GM12878 (cell line): ENCODE measurements around the gene IL19. TPM values are rescaled to one million over a fixed set of nuclear protein-coding genes. Genes with fewer than 3 reads are reported as not detected.
A peak's percentile ranks its signal among the peaks of the same experiment; 100 is the strongest.

Experiments used
- ATAC-seq: fragments of 200-7000 bp; cut with Tn5 transposase; 3 replicates; pipeline ENCODE4 v1.9.1; 2020; ENCODE audit warnings: mild to moderate bottlenecking, moderate library complexity
- BruUV-seq: library from RNA; stranded (reverse); fragments of 400-500 nt; replicated peaks from 2 replicates; lab custom pipeline; 2021; lab: Mats Ljungman, UMichigan
- CTCF ChIA-PET: fragments of 300-600 bp; sonication (Branson Sonifier 250); formaldehyde crosslinking; extraction: SDS; loops from one replicate; lab custom pipeline; 2021; ENCODE audit warnings: inconsistent platforms; lab: Yijun Ruan, JAX
- POLR2A ChIA-PET: fragments of 350-600 bp; formaldehyde crosslinking; extraction: SDS; loops from one replicate; lab custom pipeline; 2021; ENCODE audit warnings: inconsistent platforms; lab: Charles Lee
- RAD21 ChIA-PET: fragments of 300-600 bp; sonication (Branson Sonifier 250); formaldehyde crosslinking; loops from one replicate; lab custom pipeline; 2023; ENCODE audit warnings: antibody characterized with exemption; ENCODE audit not compliant: unreplicated experiment; lab: Charles Lee
- SMC1A ChIA-PET: fragments of 300-600 bp; sonication (Branson Sonifier 250); formaldehyde crosslinking; loops from one replicate; lab custom pipeline; 2023; ENCODE audit not compliant: unreplicated experiment, uncharacterized antibody; lab: Charles Lee
- DNase-seq: peaks from one replicate; pipeline ENCODE4 v3.0.0-alpha.2; 2011; ENCODE audit warnings: low read depth, low spot score
- FAIRE-seq: peaks from 3 replicates; lab custom pipeline; 2011; peaks lifted over from hg19 to GRCh38; lab: Jason Lieb, UNC
- H2AFZ ChIP-seq: 2 replicates; pipeline ENCODE4 v1.6.0; 2011; ENCODE audit warnings: low read depth, low read length, control low read depth; ENCODE audit not compliant: control insufficient read depth
- H3K27ac ChIP-seq: 2 replicates; pipeline ENCODE4 v1.5.1; 2011; ENCODE audit warnings: control low read depth; ENCODE audit not compliant: control insufficient read depth, insufficient read depth
- H3K27me3 ChIP-seq, 2 experiments: replicated peaks in 1 of 2; 2 replicates each; pipeline versions ENCODE4 v1.6.0 to v1.6.1; 2011; ENCODE audit warnings: low read length in 1 of 2; ENCODE audit not compliant: control insufficient read depth in 2 of 2, insufficient read depth in 2 of 2
- H3K36me3 ChIP-seq, 2 experiments: 2 replicates each; pipeline ENCODE4 v1.5.1; 2011; ENCODE audit warnings: low read length in 1 of 2; ENCODE audit not compliant: control insufficient read depth in 2 of 2, insufficient read depth in 2 of 2
- H3K4me1 ChIP-seq: 2 replicates; pipeline ENCODE4 v1.6.1; 2011; ENCODE audit warnings: mild to moderate bottlenecking, low read length, moderate library complexity, mixed read lengths; ENCODE audit not compliant: control insufficient read depth, insufficient read depth
- H3K4me2 ChIP-seq: 2 replicates; pipeline ENCODE4 v1.6.0; 2011; ENCODE audit warnings: control low read depth; ENCODE audit not compliant: control insufficient read depth, insufficient read depth
- H3K4me3 ChIP-seq: fragments of 200-600 bp; sonication (generic); 2 replicates; pipeline ENCODE4 v1.5.1; 2016
- H3K79me2 ChIP-seq: 2 replicates; pipeline ENCODE4 v1.6.0; 2011; ENCODE audit warnings: low read length; ENCODE audit not compliant: control insufficient read depth, insufficient read depth
- H3K9ac ChIP-seq: 2 replicates; pipeline ENCODE4 v1.8.0; 2011; ENCODE audit warnings: low read length, control low read depth, mixed read lengths; ENCODE audit not compliant: control insufficient read depth, insufficient read depth
- H3K9me3 ChIP-seq: replicated peaks from 3 replicates; pipeline ENCODE4 v1.5.1; 2011; ENCODE audit warnings: mild to moderate bottlenecking, low read length; ENCODE audit not compliant: control insufficient read depth, insufficient read depth
- H4K20me1 ChIP-seq: 2 replicates; pipeline ENCODE4 v1.6.0; 2011; ENCODE audit not compliant: control insufficient read depth, insufficient read depth
- IKZF1 ChIP-seq: fragments of 450-650 bp; conservative IDR thresholded peaks from 2 replicates; pipeline ENCODE4 v1.6.1; 2017; ENCODE audit warnings: antibody characterized with exemption, mild to moderate bottlenecking
- ZSCAN29 ChIP-seq: fragments of 450-650 bp; IDR thresholded peaks from 2 replicates; pipeline ENCODE4 v1.6.1; 2017; ENCODE audit warnings: mild to moderate bottlenecking, moderate library complexity
- WGBS: methylation state at CpG from one replicate; pipeline ENCODE4 v1.1.6; 2016; ENCODE audit warnings: low lambda C conversion rate; ENCODE audit not compliant: insufficient replicate concordance, insufficient coverage; ENCODE audit errors: missing lambda C conversion rate; 5-methylcytosine and 5-hydroxymethylcytosine counted together
- in situ Hi-C: fragments of 300-500 bp; cut with MboI; formaldehyde crosslinking; loops from 9 replicates; pipeline ENCODE4 v1.14.3; 2018; ENCODE audit warnings: mixed read lengths
- intact Hi-C: fragments of 100-400 bp; cut with micrococcal nuclease; formaldehyde crosslinking; loops from one replicate; pipeline ENCODE4 v1.14.2; 2022; ENCODE audit not compliant: unreplicated experiment
- polyA plus RNA-seq, 11 experiments: library from polyadenylated mRNA; depleted of rRNA in 4 of 11; unstranded in 6 of 11; stranded (reverse) in 5 of 11; fragments of >200 nt; fragmentation: Nextera tagmentation in 4 of 11; fragmentation: Illumina TruSeq in 1 of 11; extraction: Ambion mirVana in 4 of 11; extraction: Trizol in 1 of 11; gene quantifications; 1 replicate in 1 of 11; 2 replicates in 10 of 11; pipeline versions ENCODE4 v1.2.1 to v1.2.3, GENCODE V29; 2011 to 2016; ENCODE audit warnings: inconsistent platforms in 2 of 11, missing spikeins in 2 of 11, low read depth in 1 of 11
- total RNA-seq, 4 experiments: library from RNA; depleted of rRNA in 3 of 4; stranded (reverse); fragments of >200 nt in 3 of 4; fragmentation: Illumina TruSeq in 1 of 4; extraction: Trizol in 1 of 4; gene quantifications; 2 replicates each; pipeline versions ENCODE4 v1.2.1 to v1.2.3, GENCODE V29; 2013 to 2021
- TF ChIP-seq, protein P1 (sequence below): fragments of 450-650 bp; IDR thresholded peaks from 2 replicates; pipeline ENCODE4 v1.6.1; 2017; ENCODE audit warnings: mild to moderate bottlenecking, moderate library complexity
- TF ChIP-seq, protein P2 (sequence below), 3 experiments: IDR thresholded peaks in 2 of 3; conservative IDR thresholded peaks in 1 of 3; 2 replicates each; pipeline ENCODE4 v1.5.1; 2011; ENCODE audit warnings: low read depth in 3 of 3, low read length in 3 of 3, mild to moderate bottlenecking in 3 of 3, control low read depth in 2 of 3, moderate library complexity in 2 of 3, inconsistent platforms in 1 of 3, mixed read lengths in 1 of 3; ENCODE audit not compliant: control insufficient read depth in 2 of 3, insufficient read depth in 1 of 3; ENCODE audit errors: extremely low read depth in 1 of 3

The IL19 gene
- total and polyA plus RNA-seq, 10 of the 15 experiments (the other 5 are each of a cell fraction or from before 2014, with no cell fraction given) = 0.10 to 0.73 (median 0.28) TPM; not detected in 6

DNA sequence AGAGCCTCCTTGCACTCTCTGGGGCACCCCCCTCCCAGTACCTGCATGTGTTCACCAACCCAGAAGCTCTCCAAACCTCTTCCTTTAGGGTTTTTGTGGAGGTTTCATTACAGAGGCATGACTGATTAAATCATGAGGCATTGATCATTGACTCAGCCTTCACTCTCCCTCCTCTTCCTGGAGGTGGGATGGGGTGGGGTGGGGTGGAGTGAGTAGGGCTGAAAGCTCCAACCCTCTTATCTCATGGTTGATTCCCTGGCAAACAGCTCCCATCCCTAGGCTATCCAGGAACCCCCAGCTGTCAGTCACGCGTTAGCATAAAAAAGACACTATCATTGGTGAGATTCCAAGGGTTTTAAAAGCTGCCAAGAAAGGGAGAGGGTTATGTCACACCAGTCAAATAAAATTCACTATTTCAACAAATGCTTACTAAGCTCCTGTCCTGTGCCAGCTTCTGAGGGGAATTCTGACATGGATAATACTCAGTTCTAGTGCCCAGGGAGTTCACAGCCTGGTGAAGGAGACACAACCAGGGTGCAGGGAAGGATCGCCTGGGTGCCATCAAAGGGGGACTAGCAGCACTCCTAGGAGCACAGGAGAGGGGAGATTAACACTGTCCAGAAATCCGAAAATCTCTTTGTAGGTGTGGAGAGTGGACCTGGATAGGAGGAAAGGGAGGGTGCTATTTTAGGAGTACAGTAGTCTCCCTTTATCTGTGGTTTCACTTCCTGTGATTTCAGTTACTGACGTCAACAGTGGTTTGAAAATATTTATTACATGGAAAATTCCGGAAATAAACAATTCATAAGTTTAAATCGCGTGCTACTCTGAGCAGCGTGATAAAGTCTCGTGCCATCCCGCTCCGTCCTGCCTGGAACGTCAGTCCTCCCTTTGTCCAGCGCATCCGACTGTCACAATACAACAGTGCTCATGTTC lies 119.8 kb downstream of the IL19 start:
- no peaks in the 10 kb centered on the region for H4K20me1 ChIP-seq
- no peak overlapping the region for H3K4me2 ChIP-seq
- no peaks in the 10 kb centered on the region for H3K4me1 ChIP-seq
- TF ChIP-seq, protein P1, sequence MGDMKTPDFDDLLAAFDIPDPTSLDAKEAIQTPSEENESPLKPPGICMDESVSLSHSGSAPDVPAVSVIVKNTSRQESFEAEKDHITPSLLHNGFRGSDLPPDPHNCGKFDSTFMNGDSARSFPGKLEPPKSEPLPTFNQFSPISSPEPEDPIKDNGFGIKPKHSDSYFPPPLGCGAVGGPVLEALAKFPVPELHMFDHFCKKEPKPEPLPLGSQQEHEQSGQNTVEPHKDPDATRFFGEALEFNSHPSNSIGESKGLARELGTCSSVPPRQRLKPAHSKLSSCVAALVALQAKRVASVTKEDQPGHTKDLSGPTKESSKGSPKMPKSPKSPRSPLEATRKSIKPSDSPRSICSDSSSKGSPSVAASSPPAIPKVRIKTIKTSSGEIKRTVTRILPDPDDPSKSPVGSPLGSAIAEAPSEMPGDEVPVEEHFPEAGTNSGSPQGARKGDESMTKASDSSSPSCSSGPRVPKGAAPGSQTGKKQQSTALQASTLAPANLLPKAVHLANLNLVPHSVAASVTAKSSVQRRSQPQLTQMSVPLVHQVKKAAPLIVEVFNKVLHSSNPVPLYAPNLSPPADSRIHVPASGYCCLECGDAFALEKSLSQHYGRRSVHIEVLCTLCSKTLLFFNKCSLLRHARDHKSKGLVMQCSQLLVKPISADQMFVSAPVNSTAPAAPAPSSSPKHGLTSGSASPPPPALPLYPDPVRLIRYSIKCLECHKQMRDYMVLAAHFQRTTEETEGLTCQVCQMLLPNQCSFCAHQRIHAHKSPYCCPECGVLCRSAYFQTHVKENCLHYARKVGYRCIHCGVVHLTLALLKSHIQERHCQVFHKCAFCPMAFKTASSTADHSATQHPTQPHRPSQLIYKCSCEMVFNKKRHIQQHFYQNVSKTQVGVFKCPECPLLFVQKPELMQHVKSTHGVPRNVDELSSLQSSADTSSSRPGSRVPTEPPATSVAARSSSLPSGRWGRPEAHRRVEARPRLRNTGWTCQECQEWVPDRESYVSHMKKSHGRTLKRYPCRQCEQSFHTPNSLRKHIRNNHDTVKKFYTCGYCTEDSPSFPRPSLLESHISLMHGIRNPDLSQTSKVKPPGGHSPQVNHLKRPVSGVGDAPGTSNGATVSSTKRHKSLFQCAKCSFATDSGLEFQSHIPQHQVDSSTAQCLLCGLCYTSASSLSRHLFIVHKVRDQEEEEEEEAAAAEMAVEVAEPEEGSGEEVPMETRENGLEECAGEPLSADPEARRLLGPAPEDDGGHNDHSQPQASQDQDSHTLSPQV = no peak
- TF ChIP-seq, protein P2, sequence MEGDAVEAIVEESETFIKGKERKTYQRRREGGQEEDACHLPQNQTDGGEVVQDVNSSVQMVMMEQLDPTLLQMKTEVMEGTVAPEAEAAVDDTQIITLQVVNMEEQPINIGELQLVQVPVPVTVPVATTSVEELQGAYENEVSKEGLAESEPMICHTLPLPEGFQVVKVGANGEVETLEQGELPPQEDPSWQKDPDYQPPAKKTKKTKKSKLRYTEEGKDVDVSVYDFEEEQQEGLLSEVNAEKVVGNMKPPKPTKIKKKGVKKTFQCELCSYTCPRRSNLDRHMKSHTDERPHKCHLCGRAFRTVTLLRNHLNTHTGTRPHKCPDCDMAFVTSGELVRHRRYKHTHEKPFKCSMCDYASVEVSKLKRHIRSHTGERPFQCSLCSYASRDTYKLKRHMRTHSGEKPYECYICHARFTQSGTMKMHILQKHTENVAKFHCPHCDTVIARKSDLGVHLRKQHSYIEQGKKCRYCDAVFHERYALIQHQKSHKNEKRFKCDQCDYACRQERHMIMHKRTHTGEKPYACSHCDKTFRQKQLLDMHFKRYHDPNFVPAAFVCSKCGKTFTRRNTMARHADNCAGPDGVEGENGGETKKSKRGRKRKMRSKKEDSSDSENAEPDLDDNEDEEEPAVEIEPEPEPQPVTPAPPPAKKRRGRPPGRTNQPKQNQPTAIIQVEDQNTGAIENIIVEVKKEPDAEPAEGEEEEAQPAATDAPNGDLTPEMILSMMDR (IDR thresholded peaks at IDR 0.05 in 2 of 3, conservative IDR thresholded peaks at IDR 0.05 in 1 of 3; ENCODE audit: control insufficient read depth in 2 of 3, extremely low read depth in 1 of 3, insufficient read depth in 1 of 3, low read depth in 3 of 3, low read length in 3 of 3) = no peak
- TF ChIP-seq IKZF1 = 0 out of 2 replicates have a peak, but pooled peaks have one; percentile 24
- TF ChIP-seq ZSCAN29 = no peak
- FAIRE-seq = no peak
- DNase-seq = no peak
- ChIA-PET RAD21 (no interaction called here), POLR2A (interaction anchor here (1.0 kb wide), 1 partner anchor 81 kb away, joined by 3 read pairs; no protein-coding TSS in a partner anchor), CTCF (interaction anchor here (0.6 to 0.7 kb wide), 2 partner anchors 17 to 82 kb away, joined by 3 to 4 read pairs; no protein-coding TSS in a partner anchor), SMC1A (interaction anchor here (1.0 kb wide), 1 partner anchor 14 kb away, joined by 3 read pairs; no protein-coding TSS in a partner anchor)
- no peak for ATAC-seq
- no TSS peak for BruUV-seq
- no peaks in the 10 kb centered on the region for H3K9me3 ChIP-seq
- no peaks in the 10 kb centered on the region for H3K27me3 ChIP-seq
- no peak overlapping the region for H3K4me3 ChIP-seq
- 72% methylated on average over 15 of the region's 15 CpGs for WGBS
- no peaks in the 10 kb centered on the region for H3K36me3 ChIP-seq
- no peak overlapping the region for H2AFZ ChIP-seq
- in situ Hi-C loops = no loop called here
- intact Hi-C loops = no loop called here
- H3K79me2 ChIP-seq = no peaks in the 10 kb centered on the region
- H3K9ac ChIP-seq = no peak overlapping the region
- no peak overlapping the region for H3K27ac ChIP-seq
